ENCODE results near the gene CELA2A. TPM values are rescaled to one million over a fixed set of nuclear protein-coding genes. Genes with fewer than 3 reads are reported as not detected.

The CELA2A gene
- total RNA-seq (2022) (not detected in 2 replicates), Bru-seq, nascent RNA (percentile 3 among the genes with signal in this experiment), BruChase-seq, experiment 1, labeled RNA remaining after a 2-hour chase (percentile 3 among the genes with signal in this experiment), BruChase-seq, experiment 2, labeled RNA remaining after a 6-hour chase (percentile 6 among the genes with signal in this experiment)
- long read RNA-seq, result 0 reads

GRCh38 chr1:15456313-15456954, at the start of gene CELA2A:
CELA2A (plus strand) TSS chr1:15456732; CDS start chr1:15456754, 22 bp downstream.
- intact Hi-C loops (cut with micrococcal nuclease; ENCODE audit: unreplicated experiment), result no loop called here
- TF ChIP-seq, protein P1, sequence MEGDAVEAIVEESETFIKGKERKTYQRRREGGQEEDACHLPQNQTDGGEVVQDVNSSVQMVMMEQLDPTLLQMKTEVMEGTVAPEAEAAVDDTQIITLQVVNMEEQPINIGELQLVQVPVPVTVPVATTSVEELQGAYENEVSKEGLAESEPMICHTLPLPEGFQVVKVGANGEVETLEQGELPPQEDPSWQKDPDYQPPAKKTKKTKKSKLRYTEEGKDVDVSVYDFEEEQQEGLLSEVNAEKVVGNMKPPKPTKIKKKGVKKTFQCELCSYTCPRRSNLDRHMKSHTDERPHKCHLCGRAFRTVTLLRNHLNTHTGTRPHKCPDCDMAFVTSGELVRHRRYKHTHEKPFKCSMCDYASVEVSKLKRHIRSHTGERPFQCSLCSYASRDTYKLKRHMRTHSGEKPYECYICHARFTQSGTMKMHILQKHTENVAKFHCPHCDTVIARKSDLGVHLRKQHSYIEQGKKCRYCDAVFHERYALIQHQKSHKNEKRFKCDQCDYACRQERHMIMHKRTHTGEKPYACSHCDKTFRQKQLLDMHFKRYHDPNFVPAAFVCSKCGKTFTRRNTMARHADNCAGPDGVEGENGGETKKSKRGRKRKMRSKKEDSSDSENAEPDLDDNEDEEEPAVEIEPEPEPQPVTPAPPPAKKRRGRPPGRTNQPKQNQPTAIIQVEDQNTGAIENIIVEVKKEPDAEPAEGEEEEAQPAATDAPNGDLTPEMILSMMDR (IDR thresholded peaks at IDR 0.05; ENCODE audit: insufficient read depth in 1 of 2, low read depth in 1 of 2, low read length in 1 of 2, severe bottlenecking in 1 of 2, unreplicated experiment in 1 of 2), result no peak
- CTCF ChIA-PET, result no interaction called here
- Histone ChIP-seq H3K27me3 (replicated peaks; ENCODE audit: control insufficient read depth, insufficient read depth, low read length) (no peaks in the 10 kb centered on the region), H3K4me1 (0 out of 2 replicates have a peak, but pooled peaks cover 5% of the 10 kb centered on the region), H3K9me3 (no peaks in the 10 kb centered on the region), H3K36me3 (ENCODE audit: control insufficient read depth, insufficient read depth, low read length) (no peaks in the 10 kb centered on the region), H3K4me3 (ENCODE audit: low read depth, low read length) (no peak within 1 kb of the TSS)
- POLR2A ChIA-PET, result no interaction called here
- no peaks in the 10 kb centered on the region for H3K9me3 Mint-ChIP-seq (ENCODE audit: unreplicated experiment)
- no peaks in the 10 kb centered on the region for H3K27me3 Mint-ChIP-seq (ENCODE audit: insufficient read depth, unreplicated experiment)
- H3K27ac Mint-ChIP-seq (ENCODE audit: unreplicated experiment), result no peak within 1 kb of the TSS
- no TSS peak for BruUV-seq (replicated peaks)
- H3K4me1 Mint-ChIP-seq (ENCODE audit: low read depth, unreplicated experiment), result peaks cover 11% of the 10 kb centered on the region
- DNase-seq, result no peak
- no peaks in the 10 kb centered on the region for H3K36me3 Mint-ChIP-seq (ENCODE audit: insufficient read depth, unreplicated experiment)
- no peak within 1 kb of the TSS for H3K4me3 Mint-ChIP-seq (ENCODE audit: unreplicated experiment)

GRCh38 chr1:15407580-15407979, 49.0 kb upstream of the CELA2A start:
- intact Hi-C loops (cut with micrococcal nuclease; ENCODE audit: unreplicated experiment), result no loop called here

GRCh38 chr1:15408890-15409387, 47.6 kb upstream of the CELA2A start:
- DNase-seq, result no peak
- H3K36me3 ChIP-seq (ENCODE audit: control insufficient read depth, insufficient read depth, low read length), result no peaks in the 10 kb centered on the region; the same call in 1 of the 2 replicates
- ChIA-PET POLR2A (no interaction called here), CTCF (no interaction called here)
- no peaks in the 10 kb centered on the region for H3K27me3 ChIP-seq (replicated peaks; ENCODE audit: control insufficient read depth, insufficient read depth, low read length)
- H3K9me3 ChIP-seq, result no peaks in the 10 kb centered on the region
- TF ChIP-seq, protein P1 (IDR thresholded peaks at IDR 0.05; ENCODE audit: insufficient read depth in 1 of 2, low read depth in 1 of 2, low read length in 1 of 2, severe bottlenecking in 1 of 2, unreplicated experiment in 1 of 2), result no peak
- H3K27ac Mint-ChIP-seq (ENCODE audit: unreplicated experiment), result peak overlapping the region; percentile 90
- BruUV-seq (replicated peaks), result no TSS peak
- H3K27me3 Mint-ChIP-seq (ENCODE audit: insufficient read depth, unreplicated experiment), result no peaks in the 10 kb centered on the region
- H3K4me1 ChIP-seq, result peaks cover 12% of the 10 kb centered on the region; the same call in 1 of the 2 replicates
- intact Hi-C loops (cut with micrococcal nuclease; ENCODE audit: unreplicated experiment), result no loop called here
- no peaks in the 10 kb centered on the region for H3K36me3 Mint-ChIP-seq (ENCODE audit: insufficient read depth, unreplicated experiment)
- peaks cover 7% of the 10 kb centered on the region for H3K4me1 Mint-ChIP-seq (ENCODE audit: low read depth, unreplicated experiment)
- peak overlapping the region; percentile 84 for H3K4me3 Mint-ChIP-seq (ENCODE audit: unreplicated experiment)
- no peaks in the 10 kb centered on the region for H3K9me3 Mint-ChIP-seq (ENCODE audit: unreplicated experiment)
- H3K4me3 ChIP-seq (ENCODE audit: low read depth, low read length), result peak overlapping the region; percentile 68

More at GRCh38 chr1:15407580-15407979, 49.0 kb upstream of the CELA2A start:
- H3K36me3 Mint-ChIP-seq (ENCODE audit: insufficient read depth, unreplicated experiment), result no peaks in the 10 kb centered on the region
- H3K4me3 Mint-ChIP-seq (ENCODE audit: unreplicated experiment), result no peak overlapping the region
- ChIA-PET POLR2A (no interaction called here), CTCF (no interaction called here)
- TF ChIP-seq, protein P1 (IDR thresholded peaks at IDR 0.05; ENCODE audit: insufficient read depth in 1 of 2, low read depth in 1 of 2, low read length in 1 of 2, severe bottlenecking in 1 of 2, unreplicated experiment in 1 of 2), result no peak
- DNase-seq, result no peak
- H3K27ac Mint-ChIP-seq (ENCODE audit: unreplicated experiment), result no peak overlapping the region
- H3K27me3 ChIP-seq (replicated peaks; ENCODE audit: control insufficient read depth, insufficient read depth, low read length), result no peaks in the 10 kb centered on the region
- H3K4me1 Mint-ChIP-seq (ENCODE audit: low read depth, unreplicated experiment), result peaks cover 7% of the 10 kb centered on the region
- no peaks in the 10 kb centered on the region for H3K36me3 ChIP-seq (ENCODE audit: control insufficient read depth, insufficient read depth, low read length)
- H3K27me3 Mint-ChIP-seq (ENCODE audit: insufficient read depth, unreplicated experiment), result no peaks in the 10 kb centered on the region
- H3K9me3 ChIP-seq, result no peaks in the 10 kb centered on the region
- H3K4me3 ChIP-seq (ENCODE audit: low read depth, low read length), result no peak overlapping the region
- peaks cover 12% of the 10 kb centered on the region; the same call in 1 of the 2 replicates for H3K4me1 ChIP-seq
- no TSS peak for BruUV-seq (replicated peaks)
- no peaks in the 10 kb centered on the region for H3K9me3 Mint-ChIP-seq (ENCODE audit: unreplicated experiment)
